ENCODE data around the gene OR1B1. TPM values are rescaled to one million over a fixed set of nuclear protein-coding genes. Genes with fewer than 3 reads are reported as not detected.

The OR1B1 gene
- polyA plus RNA-seq, 1 of the 3 experiments (the other 2 are of a cell fraction): not detected

DNA sequence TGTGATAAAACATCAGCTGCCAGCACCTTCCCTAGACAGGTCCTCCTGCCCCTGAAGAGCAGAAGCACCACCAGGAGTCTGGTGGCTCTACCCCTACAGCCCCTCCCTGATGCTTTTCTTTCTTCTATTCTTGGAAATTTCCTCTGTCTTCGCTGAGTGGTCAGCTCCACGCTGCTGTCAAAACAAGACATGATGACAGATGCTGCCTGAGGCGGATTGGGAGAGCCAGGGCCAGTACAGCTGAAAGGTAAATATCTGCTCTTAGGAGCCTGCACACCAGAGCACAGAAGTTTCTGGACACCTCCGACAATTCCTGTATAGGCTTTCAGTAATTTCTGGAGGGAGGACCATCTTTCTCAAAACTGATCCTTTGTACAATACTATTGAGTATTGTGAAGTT is 47.6 kb downstream of the OR1B1 start:
- ChIA-PET POLR2A (no interaction called here), CTCF (no interaction called here)
- H3K4me2 ChIP-seq: no peak overlapping the region
- H4K20me1 ChIP-seq (ENCODE audit: insufficient read depth): no peaks in the 10 kb centered on the region
- no peaks in the 10 kb centered on the region for H3K36me3 ChIP-seq (replicated peaks in 1 of 2; ENCODE audit: control insufficient read depth in 1 of 2, insufficient read depth in 2 of 2, low read length in 1 of 2)
- TF ChIP-seq ELF1 (IDR thresholded peaks at IDR 0.05): no peak
- no peaks in the 10 kb centered on the region for H3K9me2 ChIP-seq
- H3F3A ChIP-seq (replicated peaks; ENCODE audit: insufficient read depth): no peaks in the 10 kb centered on the region
- H3K27me3 ChIP-seq (ENCODE audit: insufficient read depth): no peaks in the 10 kb centered on the region; the same call in 1 of the 2 replicates
- no peak overlapping the region for H3K27ac ChIP-seq (ENCODE audit: low read depth in 2 of 2, low read length in 1 of 2)
- no peak for DNase-seq
- H2AFZ ChIP-seq (ENCODE audit: low read depth): no peak overlapping the region
- no peaks in the 10 kb centered on the region for H3K79me2 ChIP-seq (ENCODE audit: insufficient read depth)
- H3K4me3 ChIP-seq (ENCODE audit: low read depth in 2 of 2, low read length in 1 of 2): no peak overlapping the region
- H3K9ac ChIP-seq: no peak overlapping the region
- 6% methylated on average over 4 of the region's 4 CpGs for WGBS (ENCODE audit: low lambda C conversion rate)
- H3K4me1 ChIP-seq (ENCODE audit: control insufficient read depth in 1 of 2, insufficient read depth in 2 of 2, low read depth in 1 of 2, low read length in 1 of 2): no peaks in the 10 kb centered on the region
- no peaks in the 10 kb centered on the region for H3K9me3 ChIP-seq

- no peaks in the 10 kb centered on the region for H3K9me3 ChIP-seq
- H3K4me3 ChIP-seq (ENCODE audit: low read depth in 2 of 2, low read length in 1 of 2): no peak overlapping the region
- no peak overlapping the region for H3K9ac ChIP-seq
- H3K27ac ChIP-seq (ENCODE audit: low read depth in 2 of 2, low read length in 1 of 2): no peak overlapping the region
- no peak for DNase-seq
- H3K4me1 ChIP-seq (ENCODE audit: control insufficient read depth in 1 of 2, insufficient read depth in 2 of 2, low read depth in 1 of 2, low read length in 1 of 2): no peaks in the 10 kb centered on the region
- no peaks in the 10 kb centered on the region for H3K36me3 ChIP-seq (replicated peaks in 1 of 2; ENCODE audit: control insufficient read depth in 1 of 2, insufficient read depth in 2 of 2, low read length in 1 of 2)
- no peaks in the 10 kb centered on the region for H3F3A ChIP-seq (replicated peaks; ENCODE audit: insufficient read depth)
- no peaks in the 10 kb centered on the region for H3K9me2 ChIP-seq
- H3K4me2 ChIP-seq: no peak overlapping the region
- WGBS (ENCODE audit: low lambda C conversion rate): 0% methylated on average over 1 of the region's 1 CpG
- no peak for TF ChIP-seq GATA2 (CRISPR knock-in tag; IDR thresholded peaks at IDR 0.05)
- no peak for TF ChIP-seq RFX5 (IDR thresholded peaks at IDR 0.05; ENCODE audit: low read length)
- no peak for TF ChIP-seq CHD2 (IDR thresholded peaks at IDR 0.05; ENCODE audit: low read length, partially characterized antibody)
- TF ChIP-seq, protein P1, sequence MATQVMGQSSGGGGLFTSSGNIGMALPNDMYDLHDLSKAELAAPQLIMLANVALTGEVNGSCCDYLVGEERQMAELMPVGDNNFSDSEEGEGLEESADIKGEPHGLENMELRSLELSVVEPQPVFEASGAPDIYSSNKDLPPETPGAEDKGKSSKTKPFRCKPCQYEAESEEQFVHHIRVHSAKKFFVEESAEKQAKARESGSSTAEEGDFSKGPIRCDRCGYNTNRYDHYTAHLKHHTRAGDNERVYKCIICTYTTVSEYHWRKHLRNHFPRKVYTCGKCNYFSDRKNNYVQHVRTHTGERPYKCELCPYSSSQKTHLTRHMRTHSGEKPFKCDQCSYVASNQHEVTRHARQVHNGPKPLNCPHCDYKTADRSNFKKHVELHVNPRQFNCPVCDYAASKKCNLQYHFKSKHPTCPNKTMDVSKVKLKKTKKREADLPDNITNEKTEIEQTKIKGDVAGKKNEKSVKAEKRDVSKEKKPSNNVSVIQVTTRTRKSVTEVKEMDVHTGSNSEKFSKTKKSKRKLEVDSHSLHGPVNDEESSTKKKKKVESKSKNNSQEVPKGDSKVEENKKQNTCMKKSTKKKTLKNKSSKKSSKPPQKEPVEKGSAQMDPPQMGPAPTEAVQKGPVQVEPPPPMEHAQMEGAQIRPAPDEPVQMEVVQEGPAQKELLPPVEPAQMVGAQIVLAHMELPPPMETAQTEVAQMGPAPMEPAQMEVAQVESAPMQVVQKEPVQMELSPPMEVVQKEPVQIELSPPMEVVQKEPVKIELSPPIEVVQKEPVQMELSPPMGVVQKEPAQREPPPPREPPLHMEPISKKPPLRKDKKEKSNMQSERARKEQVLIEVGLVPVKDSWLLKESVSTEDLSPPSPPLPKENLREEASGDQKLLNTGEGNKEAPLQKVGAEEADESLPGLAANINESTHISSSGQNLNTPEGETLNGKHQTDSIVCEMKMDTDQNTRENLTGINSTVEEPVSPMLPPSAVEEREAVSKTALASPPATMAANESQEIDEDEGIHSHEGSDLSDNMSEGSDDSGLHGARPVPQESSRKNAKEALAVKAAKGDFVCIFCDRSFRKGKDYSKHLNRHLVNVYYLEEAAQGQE (IDR thresholded peaks at IDR 0.05; ENCODE audit: low read depth, low read length): no peak
- TF ChIP-seq USF1 (IDR thresholded peaks at IDR 0.05; ENCODE audit: borderline replicate concordance, low read depth): no peak
- TF ChIP-seq ELF1 (IDR thresholded peaks at IDR 0.05): no peak
- no peak for TF ChIP-seq FOSL2 (IDR thresholded peaks at IDR 0.05; ENCODE audit: borderline replicate concordance, low read depth)
- no peak for TF ChIP-seq RAD21 (IDR thresholded peaks at IDR 0.05; ENCODE audit: low read length)
- TF ChIP-seq, protein P2, sequence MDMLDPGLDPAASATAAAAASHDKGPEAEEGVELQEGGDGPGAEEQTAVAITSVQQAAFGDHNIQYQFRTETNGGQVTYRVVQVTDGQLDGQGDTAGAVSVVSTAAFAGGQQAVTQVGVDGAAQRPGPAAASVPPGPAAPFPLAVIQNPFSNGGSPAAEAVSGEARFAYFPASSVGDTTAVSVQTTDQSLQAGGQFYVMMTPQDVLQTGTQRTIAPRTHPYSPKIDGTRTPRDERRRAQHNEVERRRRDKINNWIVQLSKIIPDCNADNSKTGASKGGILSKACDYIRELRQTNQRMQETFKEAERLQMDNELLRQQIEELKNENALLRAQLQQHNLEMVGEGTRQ (IDR thresholded peaks at IDR 0.05; ENCODE audit: borderline replicate concordance, low read depth, low read length): no peak
- no peak for TF ChIP-seq MAX (IDR thresholded peaks at IDR 0.05; ENCODE audit: low read depth)
- TF ChIP-seq CTCF (IDR thresholded peaks at IDR 0.05): no peak
- TF ChIP-seq YY1 (IDR thresholded peaks at IDR 0.05; ENCODE audit: low read depth): no peak
- no peak for TF ChIP-seq MXI1 (IDR thresholded peaks at IDR 0.05; ENCODE audit: low read depth, low read length)
- TF ChIP-seq SMC3 (IDR thresholded peaks at IDR 0.05; ENCODE audit: low read depth, low read length): no peak
- TF ChIP-seq TAF1 (IDR thresholded peaks at IDR 0.05; ENCODE audit: borderline replicate concordance, low read depth, low read length): no peak
- no peak for TF ChIP-seq FOXJ3 (CRISPR knock-in tag; IDR thresholded peaks at IDR 0.05)
- no peak for TF ChIP-seq MEF2A (IDR thresholded peaks at IDR 0.05; ENCODE audit: borderline replicate concordance, low read depth)
- no peak for TF ChIP-seq EZH2phosphoT487 (IDR thresholded peaks at IDR 0.05; ENCODE audit: borderline replicate concordance, low read depth)
- no peak for TF ChIP-seq GABPA (IDR thresholded peaks at IDR 0.05; ENCODE audit: low read depth)
- TF ChIP-seq NFIC (IDR thresholded peaks at IDR 0.05; ENCODE audit: borderline replicate concordance): no peak
- H3K27me3 ChIP-seq (ENCODE audit: insufficient read depth): no peaks in the 10 kb centered on the region; the same call in 1 of the 2 replicates
- H2AFZ ChIP-seq (ENCODE audit: low read depth): no peak overlapping the region
- H3K79me2 ChIP-seq (ENCODE audit: insufficient read depth): no peaks in the 10 kb centered on the region
- no peaks in the 10 kb centered on the region for H4K20me1 ChIP-seq (ENCODE audit: insufficient read depth)
- ChIA-PET CTCF (no interaction called here), POLR2A (no interaction called here)
Observed at GRCh38 chr9:122606587-122606986, 50.8 kb downstream of the OR1B1 start.

All from SK-N-SH (cell line).